ENCODE measurements around the gene IL19.

GRCh38 chr1:206890125-206891060, 119.8 kb downstream of the IL19 start:
- TF ChIP-seq, protein P1, sequence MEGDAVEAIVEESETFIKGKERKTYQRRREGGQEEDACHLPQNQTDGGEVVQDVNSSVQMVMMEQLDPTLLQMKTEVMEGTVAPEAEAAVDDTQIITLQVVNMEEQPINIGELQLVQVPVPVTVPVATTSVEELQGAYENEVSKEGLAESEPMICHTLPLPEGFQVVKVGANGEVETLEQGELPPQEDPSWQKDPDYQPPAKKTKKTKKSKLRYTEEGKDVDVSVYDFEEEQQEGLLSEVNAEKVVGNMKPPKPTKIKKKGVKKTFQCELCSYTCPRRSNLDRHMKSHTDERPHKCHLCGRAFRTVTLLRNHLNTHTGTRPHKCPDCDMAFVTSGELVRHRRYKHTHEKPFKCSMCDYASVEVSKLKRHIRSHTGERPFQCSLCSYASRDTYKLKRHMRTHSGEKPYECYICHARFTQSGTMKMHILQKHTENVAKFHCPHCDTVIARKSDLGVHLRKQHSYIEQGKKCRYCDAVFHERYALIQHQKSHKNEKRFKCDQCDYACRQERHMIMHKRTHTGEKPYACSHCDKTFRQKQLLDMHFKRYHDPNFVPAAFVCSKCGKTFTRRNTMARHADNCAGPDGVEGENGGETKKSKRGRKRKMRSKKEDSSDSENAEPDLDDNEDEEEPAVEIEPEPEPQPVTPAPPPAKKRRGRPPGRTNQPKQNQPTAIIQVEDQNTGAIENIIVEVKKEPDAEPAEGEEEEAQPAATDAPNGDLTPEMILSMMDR (conservative IDR thresholded peaks at IDR 0.05; ENCODE audit: low read length), result no peak
- no peak for TF ChIP-seq EZH2phosphoT487 (IDR thresholded peaks at IDR 0.05; ENCODE audit: borderline replicate concordance)

All from Loucy (cell line).